HCT116 (cell line): ENCODE measurements around the gene MST1.

Experiments
- EZH2 ChIP-seq: fragments of 200-600 bp; sonication (generic); IDR thresholded peaks from 2 replicates; pipeline ENCODE4 v1.6.1; 2017; ENCODE audit warnings: antibody characterized with exemption, mixed run types
- JUND ChIP-seq: IDR thresholded peaks from 2 replicates; pipeline ENCODE4 v1.6.1; 2012
- POLR2A ChIP-seq: IDR thresholded peaks from 2 replicates; pipeline ENCODE4 v1.7.0; 2011; ENCODE audit warnings: borderline replicate concordance; ENCODE audit not compliant: insufficient read depth, insufficient read length; ENCODE audit errors: extremely low read depth
- POLR2AphosphoS5 ChIP-seq: IDR thresholded peaks from 2 replicates; pipeline ENCODE4 v1.6.1; 2011; ENCODE audit warnings: mild to moderate bottlenecking, low read depth, low read length, moderate library complexity
- RAD21 ChIP-seq: IDR thresholded peaks from 2 replicates; pipeline ENCODE4 v1.6.1; 2012; ENCODE audit warnings: low read depth, mild to moderate bottlenecking
- YY1 ChIP-seq: IDR thresholded peaks from 2 replicates; pipeline ENCODE4 v1.6.1; 2011; ENCODE audit warnings: low read length, low read depth, moderate library complexity, mild to moderate bottlenecking; ENCODE audit not compliant: insufficient replicate concordance; ENCODE audit errors: extremely low read depth
- ZNF274 ChIP-seq: fragments of 200-500 bp; sonication (Bioruptor generic); IDR thresholded peaks from 2 replicates; pipeline ENCODE4 v1.6.1; 2014; ENCODE audit warnings: mild to moderate bottlenecking, low read depth, low read length, inconsistent platforms
- TF ChIP-seq, protein P1 (sequence below), 3 experiments: fragments of 200-600 bp in 1 of 3; sonication (generic) in 1 of 3; IDR thresholded peaks in 2 of 3; conservative IDR thresholded peaks in 1 of 3; 2 replicates each; pipeline ENCODE4 v1.5.1; 2012 to 2017; ENCODE audit warnings: low read depth in 2 of 3, low read length in 2 of 3, antibody characterized with exemption in 1 of 3, borderline replicate concordance in 1 of 3, control low read depth in 1 of 3, mild to moderate bottlenecking in 1 of 3, mixed read lengths in 1 of 3, mixed run types in 1 of 3, moderate library complexity in 1 of 3; ENCODE audit not compliant: insufficient read depth in 1 of 3
- TF ChIP-seq, protein P2 (sequence below): IDR thresholded peaks from 2 replicates; pipeline ENCODE4 v1.6.1; 2012
- TF ChIP-seq, protein P3 (sequence below): IDR thresholded peaks from 2 replicates; pipeline ENCODE4 v1.6.1; 2012; ENCODE audit warnings: low read depth

DNA sequence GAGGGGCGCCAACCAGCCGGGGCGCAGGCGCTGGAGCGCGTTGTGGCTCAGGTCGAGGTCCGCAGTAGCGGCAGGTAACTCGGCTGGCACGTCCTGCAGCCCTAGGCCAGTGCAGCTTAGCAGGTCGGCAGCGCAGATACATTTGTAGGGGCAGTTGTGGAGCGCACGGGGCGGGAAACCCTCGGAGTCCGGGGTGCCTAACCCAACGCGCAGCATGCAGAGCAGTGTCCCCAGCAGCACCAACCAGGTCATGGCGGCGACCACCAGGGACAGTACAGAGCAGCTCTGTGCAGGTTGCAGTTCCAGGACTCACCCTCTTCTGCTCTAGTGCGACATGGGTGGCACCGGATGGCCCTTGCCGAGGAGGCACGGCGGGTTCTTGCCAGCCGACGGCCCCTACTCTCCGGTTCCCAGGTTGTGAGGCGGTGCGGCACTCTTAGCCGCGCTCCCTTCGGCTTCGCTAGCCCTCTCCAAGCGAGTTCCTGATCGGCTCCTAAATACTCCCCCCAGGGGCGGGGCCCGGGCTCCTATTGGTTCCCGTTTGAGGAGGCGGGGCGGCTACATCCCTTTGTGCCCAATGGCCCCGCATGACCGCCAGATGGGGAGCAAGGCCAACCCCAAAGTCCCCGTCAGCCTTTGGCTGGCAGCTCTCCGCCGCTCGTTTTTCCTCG, 30.1 kb upstream of the MST1 start, which contains the start of gene AMIGO3:
- TF ChIP-seq YY1 (no peak), POLR2AphosphoS5 (peak; percentile 81), EZH2 (no peak), ZNF274 (no peak), POLR2A (peak; percentile 74), JUND (no peak), RAD21 (no peak)
- TF ChIP-seq, protein P1, sequence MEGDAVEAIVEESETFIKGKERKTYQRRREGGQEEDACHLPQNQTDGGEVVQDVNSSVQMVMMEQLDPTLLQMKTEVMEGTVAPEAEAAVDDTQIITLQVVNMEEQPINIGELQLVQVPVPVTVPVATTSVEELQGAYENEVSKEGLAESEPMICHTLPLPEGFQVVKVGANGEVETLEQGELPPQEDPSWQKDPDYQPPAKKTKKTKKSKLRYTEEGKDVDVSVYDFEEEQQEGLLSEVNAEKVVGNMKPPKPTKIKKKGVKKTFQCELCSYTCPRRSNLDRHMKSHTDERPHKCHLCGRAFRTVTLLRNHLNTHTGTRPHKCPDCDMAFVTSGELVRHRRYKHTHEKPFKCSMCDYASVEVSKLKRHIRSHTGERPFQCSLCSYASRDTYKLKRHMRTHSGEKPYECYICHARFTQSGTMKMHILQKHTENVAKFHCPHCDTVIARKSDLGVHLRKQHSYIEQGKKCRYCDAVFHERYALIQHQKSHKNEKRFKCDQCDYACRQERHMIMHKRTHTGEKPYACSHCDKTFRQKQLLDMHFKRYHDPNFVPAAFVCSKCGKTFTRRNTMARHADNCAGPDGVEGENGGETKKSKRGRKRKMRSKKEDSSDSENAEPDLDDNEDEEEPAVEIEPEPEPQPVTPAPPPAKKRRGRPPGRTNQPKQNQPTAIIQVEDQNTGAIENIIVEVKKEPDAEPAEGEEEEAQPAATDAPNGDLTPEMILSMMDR (IDR thresholded peaks at IDR 0.05 in 2 of 3, conservative IDR thresholded peaks at IDR 0.05 in 1 of 3; ENCODE audit: borderline replicate concordance in 1 of 3, insufficient read depth in 1 of 3, low read depth in 2 of 3, low read length in 2 of 3) = peak in 2 of 3 experiments; percentile 38 to 57; a peak in 4 of 6 replicates
- TF ChIP-seq, protein P2, sequence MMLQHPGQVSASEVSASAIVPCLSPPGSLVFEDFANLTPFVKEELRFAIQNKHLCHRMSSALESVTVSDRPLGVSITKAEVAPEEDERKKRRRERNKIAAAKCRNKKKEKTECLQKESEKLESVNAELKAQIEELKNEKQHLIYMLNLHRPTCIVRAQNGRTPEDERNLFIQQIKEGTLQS = no peak
- TF ChIP-seq, protein P3, sequence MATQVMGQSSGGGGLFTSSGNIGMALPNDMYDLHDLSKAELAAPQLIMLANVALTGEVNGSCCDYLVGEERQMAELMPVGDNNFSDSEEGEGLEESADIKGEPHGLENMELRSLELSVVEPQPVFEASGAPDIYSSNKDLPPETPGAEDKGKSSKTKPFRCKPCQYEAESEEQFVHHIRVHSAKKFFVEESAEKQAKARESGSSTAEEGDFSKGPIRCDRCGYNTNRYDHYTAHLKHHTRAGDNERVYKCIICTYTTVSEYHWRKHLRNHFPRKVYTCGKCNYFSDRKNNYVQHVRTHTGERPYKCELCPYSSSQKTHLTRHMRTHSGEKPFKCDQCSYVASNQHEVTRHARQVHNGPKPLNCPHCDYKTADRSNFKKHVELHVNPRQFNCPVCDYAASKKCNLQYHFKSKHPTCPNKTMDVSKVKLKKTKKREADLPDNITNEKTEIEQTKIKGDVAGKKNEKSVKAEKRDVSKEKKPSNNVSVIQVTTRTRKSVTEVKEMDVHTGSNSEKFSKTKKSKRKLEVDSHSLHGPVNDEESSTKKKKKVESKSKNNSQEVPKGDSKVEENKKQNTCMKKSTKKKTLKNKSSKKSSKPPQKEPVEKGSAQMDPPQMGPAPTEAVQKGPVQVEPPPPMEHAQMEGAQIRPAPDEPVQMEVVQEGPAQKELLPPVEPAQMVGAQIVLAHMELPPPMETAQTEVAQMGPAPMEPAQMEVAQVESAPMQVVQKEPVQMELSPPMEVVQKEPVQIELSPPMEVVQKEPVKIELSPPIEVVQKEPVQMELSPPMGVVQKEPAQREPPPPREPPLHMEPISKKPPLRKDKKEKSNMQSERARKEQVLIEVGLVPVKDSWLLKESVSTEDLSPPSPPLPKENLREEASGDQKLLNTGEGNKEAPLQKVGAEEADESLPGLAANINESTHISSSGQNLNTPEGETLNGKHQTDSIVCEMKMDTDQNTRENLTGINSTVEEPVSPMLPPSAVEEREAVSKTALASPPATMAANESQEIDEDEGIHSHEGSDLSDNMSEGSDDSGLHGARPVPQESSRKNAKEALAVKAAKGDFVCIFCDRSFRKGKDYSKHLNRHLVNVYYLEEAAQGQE = no peak
